ENCODE measurements around the gene MEIS3.

GRCh38 chr19:47458672-47459071 lies 39.3 kb upstream of the MEIS3 start:
- TF ChIP-seq MYC (IDR thresholded peaks at IDR 0.05; ENCODE audit: low read depth, low read length) (no peak), POLR2A (IDR thresholded peaks at IDR 0.05; ENCODE audit: extremely low read depth, insufficient read length) (no peak), CTCF (IDR thresholded peaks at IDR 0.05; ENCODE audit: low read depth, low read length) (no peak)
